HUES64 (cell line): ENCODE results near the gene CNTNAP5.
"Not testable (repeated sequence)": the region's sequence is repeated elsewhere in the genome, so short reads cannot be mapped to it uniquely, and the experiment has no call there.

Experiments used
- H3K27ac ChIP-seq: 2 replicates; pipeline ENCODE4 v1.7.0; 2013; ENCODE audit warnings: low read depth, low read length, inconsistent platforms
- H3K27me3 ChIP-seq: 2 replicates; pipeline ENCODE4 v1.6.1; 2013; ENCODE audit warnings: mild to moderate bottlenecking, low read length; ENCODE audit not compliant: insufficient read depth
- H3K36me3 ChIP-seq: 2 replicates; pipeline ENCODE4 v1.6.1; 2013; ENCODE audit warnings: mild to moderate bottlenecking, low read length; ENCODE audit not compliant: insufficient read depth
- H3K4me1 ChIP-seq: 2 replicates; pipeline ENCODE4 v1.6.1; 2013; ENCODE audit warnings: mild to moderate bottlenecking, low read length, moderate library complexity; ENCODE audit not compliant: insufficient read depth
- H3K4me3 ChIP-seq: 2 replicates; pipeline ENCODE4 v1.5.1; 2013; ENCODE audit warnings: mild to moderate bottlenecking, low read length, moderate library complexity
- H3K9ac ChIP-seq: 2 replicates; pipeline ENCODE4 v1.6.1; 2013; ENCODE audit warnings: mild to moderate bottlenecking, low read depth, low read length
- H3K9me3 ChIP-seq: 2 replicates; pipeline ENCODE4 v1.6.1; 2013; ENCODE audit warnings: low read depth, low read length; ENCODE audit not compliant: insufficient read depth
- WGBS: fragments of 150-250, 120-280 bp; methylation state at CpG from one replicate; pipeline ENCODE4 v1.1.7; 2013; ENCODE audit warnings: missing lambda C conversion rate; 5-methylcytosine and 5-hydroxymethylcytosine counted together

The CNTNAP5 gene

GRCh38 chr2:124361966-124362365, 336.9 kb downstream of the CNTNAP5 start:
- not testable (repeated sequence) for H3K36me3 ChIP-seq, H3K27ac ChIP-seq, H3K4me3 ChIP-seq, H3K27me3 ChIP-seq, H3K4me1 ChIP-seq, H3K9ac ChIP-seq, H3K9me3 ChIP-seq
- WGBS: 93% methylated on average over 28 of the region's 28 CpGs

DNA sequence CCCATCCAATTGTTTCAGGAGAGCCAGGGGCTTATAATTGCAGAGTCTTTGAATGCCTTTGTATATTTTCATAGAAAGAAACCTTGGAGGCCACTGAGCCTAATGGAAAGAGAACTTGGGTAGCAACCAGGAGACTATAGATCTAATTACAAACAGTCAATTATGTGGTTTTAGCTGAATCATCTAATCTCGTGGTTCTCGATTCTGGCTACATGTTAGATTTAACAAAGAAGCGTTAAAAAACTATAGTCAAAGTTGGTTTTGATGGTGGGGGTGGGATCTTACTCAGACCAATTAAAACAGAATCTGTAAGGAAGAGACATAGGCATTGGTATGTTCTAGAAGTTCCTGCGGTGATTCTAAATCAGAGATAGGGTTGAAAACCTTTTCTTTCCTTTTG, 344.1 kb downstream of the CNTNAP5 start:
- H3K27ac ChIP-seq: no peak overlapping the region
- WGBS: 93% methylated on average over 4 of the region's 4 CpGs
- no peaks in the 10 kb centered on the region for H3K9me3 ChIP-seq
- no peaks in the 10 kb centered on the region for H3K4me1 ChIP-seq
- H3K4me3 ChIP-seq: no peak overlapping the region
- no peaks in the 10 kb centered on the region for H3K36me3 ChIP-seq
- no peak overlapping the region for H3K9ac ChIP-seq
- H3K27me3 ChIP-seq: no peaks in the 10 kb centered on the region

GRCh38 chr2:124380221-124380749, 355.2 kb downstream of the CNTNAP5 start:
- whole genome bisulfite sequencing: 94% methylated on average over 3 of the region's 3 CpGs
- H3K27me3 ChIP-seq: no peaks in the 10 kb centered on the region

DNA sequence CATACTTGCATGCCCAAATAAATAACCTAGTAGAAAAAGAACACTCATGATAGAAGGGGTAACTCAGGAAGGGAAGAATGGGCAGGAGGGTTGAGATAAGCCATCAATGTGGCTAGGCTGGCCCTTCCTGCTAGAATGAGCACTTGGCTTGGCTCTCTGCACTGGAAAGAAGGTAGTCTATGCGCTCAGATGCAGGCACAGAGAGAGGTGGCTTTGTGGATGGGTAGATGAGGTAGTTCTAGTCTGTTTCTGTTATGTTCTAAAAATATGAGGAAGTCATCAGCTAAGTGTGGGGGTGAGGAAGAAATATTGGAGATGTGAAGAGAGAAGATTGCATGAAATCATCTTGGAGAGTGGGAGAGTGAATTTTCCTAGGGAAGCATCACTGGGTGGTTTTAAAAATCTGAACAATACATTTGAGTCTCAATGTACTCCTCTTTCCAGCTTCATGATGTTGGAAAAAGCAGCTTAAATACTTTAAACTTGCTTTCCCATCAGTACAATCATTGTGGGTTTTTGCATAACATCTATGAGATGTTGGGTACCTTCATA, 357.1 kb downstream of the CNTNAP5 start:
- Histone ChIP-seq H3K36me3 (no peaks in the 10 kb centered on the region), H3K9ac (no peak overlapping the region), H3K27me3 (no peaks in the 10 kb centered on the region), H3K9me3 (peaks cover 6% of the 10 kb centered on the region; the same call in 1 of the 2 replicates), H3K27ac (no peak overlapping the region), H3K4me3 (no peak overlapping the region), H3K4me1 (no peaks in the 10 kb centered on the region; the same call in 1 of the 2 replicates)
- 93% methylated on average over 1 of the region's 1 CpG for WGBS

More at GRCh38 chr2:124380221-124380749, 355.2 kb downstream of the CNTNAP5 start:
- H3K4me3 ChIP-seq: no peak overlapping the region
- no peaks in the 10 kb centered on the region; the same call in 1 of the 2 replicates for H3K4me1 ChIP-seq
- no peaks in the 10 kb centered on the region for H3K36me3 ChIP-seq
- H3K9me3 ChIP-seq: peaks cover 6% of the 10 kb centered on the region; the same call in 1 of the 2 replicates
- no peak overlapping the region for H3K9ac ChIP-seq
- H3K27ac ChIP-seq: no peak overlapping the region

DNA sequence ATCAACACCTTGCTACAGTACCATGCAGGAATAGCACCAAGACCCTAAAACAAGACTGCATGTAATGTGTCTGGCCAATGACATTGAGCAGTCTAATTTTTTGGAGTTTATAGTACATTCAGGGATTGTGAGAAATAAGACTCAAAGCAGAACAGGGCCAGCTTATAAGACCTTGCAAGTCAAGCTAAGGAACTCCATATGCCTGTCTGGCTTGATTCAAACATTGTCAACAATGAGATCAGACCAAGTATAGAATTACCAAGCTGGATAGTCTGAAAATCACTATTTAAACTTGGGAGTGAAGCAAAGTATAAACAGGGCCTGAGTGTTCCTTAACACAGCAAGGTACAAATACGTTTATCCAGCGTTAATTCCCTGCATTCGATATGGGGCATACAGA, 370.9 kb downstream of the CNTNAP5 start:
- no peaks in the 10 kb centered on the region for H3K4me1 ChIP-seq

GRCh38 chr2:124402274-124402673, 377.2 kb downstream of the CNTNAP5 start:
- H3K4me1 ChIP-seq: no peaks in the 10 kb centered on the region
- 96% methylated on average over 3 of the region's 3 CpGs for WGBS
- H3K36me3 ChIP-seq: no peaks in the 10 kb centered on the region
- H3K27ac ChIP-seq: no peak overlapping the region
- no peak overlapping the region for H3K9ac ChIP-seq
- no peaks in the 10 kb centered on the region for H3K9me3 ChIP-seq
- H3K4me3 ChIP-seq: no peak overlapping the region
- no peaks in the 10 kb centered on the region for H3K27me3 ChIP-seq

More for the DNA sequence above, 370.9 kb downstream of the CNTNAP5 start:
- no peaks in the 10 kb centered on the region for H3K27me3 ChIP-seq
- no peaks in the 10 kb centered on the region for H3K9me3 ChIP-seq
- no peak overlapping the region for H3K4me3 ChIP-seq
- H3K9ac ChIP-seq: no peak overlapping the region
- WGBS: 62% methylated on average over 3 of the region's 3 CpGs
- H3K27ac ChIP-seq: no peak overlapping the region
- H3K36me3 ChIP-seq: no peaks in the 10 kb centered on the region

DNA sequence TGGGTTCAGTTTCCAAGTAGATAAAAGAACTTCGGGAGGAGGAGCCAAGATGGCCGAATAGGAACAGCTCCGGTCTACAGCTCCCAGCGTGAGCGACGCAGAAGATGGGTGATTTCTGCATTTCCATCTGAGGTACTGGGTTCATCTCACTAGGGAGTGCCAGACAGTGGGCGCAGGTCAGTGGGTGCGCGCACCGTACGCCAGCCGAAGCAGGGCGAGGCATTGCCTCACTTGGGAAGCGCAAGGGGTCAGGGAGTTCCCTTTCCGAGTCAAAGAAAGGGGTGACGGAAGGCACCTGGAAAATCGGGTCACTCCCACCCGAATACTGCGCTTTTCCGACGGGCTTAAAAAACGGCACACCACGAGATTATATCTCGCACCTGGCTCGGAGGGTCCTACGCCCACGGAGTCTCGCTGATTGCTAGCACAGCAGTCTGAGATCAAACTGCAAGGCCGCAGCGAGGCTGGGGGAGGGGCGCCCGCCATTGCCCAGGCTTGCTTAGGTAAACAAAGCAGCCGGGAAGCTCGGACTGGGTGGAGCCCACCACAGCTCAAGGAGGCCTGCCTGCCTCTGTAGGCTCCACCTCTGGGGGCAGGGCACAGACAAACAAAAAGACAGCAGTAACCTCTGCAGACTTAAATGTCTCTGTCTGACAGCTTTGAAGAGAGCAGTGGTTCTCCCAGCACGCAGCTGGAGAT, 382.9 kb downstream of the CNTNAP5 start:
- not testable (repeated sequence) for H3K27me3 ChIP-seq, H3K4me1 ChIP-seq, H3K27ac ChIP-seq, H3K4me3 ChIP-seq, H3K9me3 ChIP-seq, H3K36me3 ChIP-seq, H3K9ac ChIP-seq
- WGBS: 87% methylated on average over 22 of the region's 35 CpGs

DNA sequence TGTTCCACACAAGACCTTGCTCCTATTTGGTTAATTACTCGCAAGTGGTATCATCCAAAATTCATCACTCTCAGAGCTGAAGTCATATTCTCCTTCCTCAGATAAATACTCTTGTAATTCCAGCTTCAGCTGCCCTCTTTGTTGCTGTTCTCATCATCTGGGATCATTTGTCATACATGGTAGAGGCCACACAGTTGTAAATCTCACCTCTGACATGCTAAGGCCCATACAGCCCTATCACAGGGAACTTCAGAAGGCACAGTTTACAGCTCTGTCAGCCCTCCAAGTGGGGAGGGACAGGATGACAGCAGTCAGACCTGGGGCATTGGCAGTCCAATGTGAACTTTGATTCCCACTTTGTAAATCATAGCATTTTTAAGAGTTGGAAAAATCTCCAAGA, 399.0 kb downstream of the CNTNAP5 start:
- no peak overlapping the region for H3K4me3 ChIP-seq
- H3K4me1 ChIP-seq: peaks cover 11% of the 10 kb centered on the region
- no peaks in the 10 kb centered on the region for H3K36me3 ChIP-seq
- no peaks in the 10 kb centered on the region for H3K9me3 ChIP-seq
- 94% methylated on average over 1 of the region's 1 CpG for WGBS
- H3K9ac ChIP-seq: no peak overlapping the region
- H3K27ac ChIP-seq: no peak overlapping the region
- H3K27me3 ChIP-seq: no peaks in the 10 kb centered on the region

DNA sequence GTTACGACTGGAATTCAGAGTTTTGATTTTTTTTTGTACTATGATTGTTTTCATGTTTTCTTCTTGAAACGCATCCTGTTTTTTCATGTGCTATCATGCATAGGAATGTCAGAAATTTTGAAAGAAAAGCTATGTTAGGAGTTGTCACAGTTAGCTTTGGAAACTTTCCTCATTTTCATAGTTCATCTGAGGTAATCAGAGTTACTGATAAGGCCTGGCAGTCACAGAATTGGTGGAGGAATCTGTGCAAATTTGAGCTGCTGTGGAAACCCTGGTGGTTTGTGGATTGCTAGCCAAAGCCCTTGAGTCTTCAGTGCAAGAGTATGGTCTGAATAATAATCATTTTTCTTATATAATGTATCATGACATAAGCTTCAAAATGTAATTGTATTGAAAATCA, 401.0 kb downstream of the CNTNAP5 start:
- peaks cover 11% of the 10 kb centered on the region for H3K4me1 ChIP-seq
- H3K27ac ChIP-seq: no peak overlapping the region
- no peak overlapping the region for H3K9ac ChIP-seq
- H3K36me3 ChIP-seq: no peaks in the 10 kb centered on the region
- H3K9me3 ChIP-seq: no peaks in the 10 kb centered on the region
- H3K4me3 ChIP-seq: no peak overlapping the region
- no peaks in the 10 kb centered on the region for H3K27me3 ChIP-seq
- WGBS: 92% methylated on average over 2 of the region's 2 CpGs

- H3K9ac ChIP-seq: no peak overlapping the region
- H3K27ac ChIP-seq: no peak overlapping the region
- no peaks in the 10 kb centered on the region for H3K36me3 ChIP-seq
- no peak overlapping the region for H3K4me3 ChIP-seq
- H3K27me3 ChIP-seq: no peaks in the 10 kb centered on the region
- 73% methylated on average over 2 of the region's 2 CpGs for WGBS
- H3K4me1 ChIP-seq: peaks cover 11% of the 10 kb centered on the region
- H3K9me3 ChIP-seq: no peaks in the 10 kb centered on the region
These were observed 401.5 kb downstream of the CNTNAP5 start for GRCh38 chr2:124426625-124427024.

GRCh38 chr2:124437811-124438210, 412.7 kb downstream of the CNTNAP5 start:
- H3K36me3 ChIP-seq: no peaks in the 10 kb centered on the region

More at GRCh38 chr2:124437811-124438210, 412.7 kb downstream of the CNTNAP5 start:
- no peaks in the 10 kb centered on the region for H3K4me1 ChIP-seq
- no peaks in the 10 kb centered on the region for H3K9me3 ChIP-seq
- H3K27ac ChIP-seq: no peak overlapping the region
- no peaks in the 10 kb centered on the region for H3K27me3 ChIP-seq
- no peak overlapping the region for H3K4me3 ChIP-seq
- no peak overlapping the region for H3K9ac ChIP-seq
- WGBS: 50% methylated on average over 1 of the region's 1 CpG
